K562 (cell line): ENCODE data around the gene ENPP7.

Experiments
- JUNB ChIP-seq: fragments of 450-650 bp; formaldehyde crosslinking; conservative IDR thresholded peaks from 2 replicates; pipeline ENCODE4 v1.4.0; 2020; ENCODE audit warnings: mild to moderate bottlenecking
- YY1 ChIP-seq, 3 experiments: IDR thresholded peaks; 2 replicates each; pipeline ENCODE4 v1.6.1; 2011; ENCODE audit warnings: low read length in 2 of 3, mild to moderate bottlenecking in 2 of 3, moderate library complexity in 2 of 3, borderline replicate concordance in 1 of 3, control low read depth in 1 of 3, low read depth in 1 of 3; ENCODE audit not compliant: insufficient read depth in 3 of 3, insufficient replicate concordance in 2 of 3, control insufficient read depth in 1 of 3, insufficient read length in 1 of 3; ENCODE audit errors: extremely low read depth in 1 of 3

DNA sequence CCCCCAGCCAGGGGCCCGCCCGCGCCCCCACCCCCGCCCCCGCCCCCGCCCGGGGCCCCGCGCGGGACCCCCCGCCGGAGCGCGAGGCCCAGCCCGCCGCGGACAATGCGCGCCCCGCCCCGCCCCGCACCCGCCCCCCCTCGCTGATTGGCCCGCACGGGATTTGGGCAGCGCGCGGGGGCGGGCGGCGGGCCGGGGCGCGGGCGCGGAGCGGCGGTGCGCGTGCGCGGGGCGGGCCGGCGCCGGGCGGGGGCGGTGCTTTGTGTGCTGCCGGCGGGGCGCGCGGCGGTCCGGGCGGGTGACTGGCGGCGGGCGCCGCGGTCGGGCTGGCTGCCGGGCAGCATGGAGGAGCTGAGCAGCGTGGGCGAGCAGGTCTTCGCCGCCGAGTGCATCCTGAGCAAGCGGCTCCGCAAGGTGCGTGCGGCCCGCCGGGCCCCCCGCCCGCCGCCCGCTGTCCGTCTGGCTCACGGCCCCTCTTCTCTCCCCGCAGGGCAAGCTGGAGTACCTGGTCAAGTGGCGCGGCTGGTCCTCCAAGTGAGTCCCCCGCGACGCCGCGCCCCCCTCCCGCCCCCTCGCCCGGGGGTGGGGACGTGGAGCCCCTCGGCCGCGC, 47.3 kb downstream of the ENPP7 start, which contains the start of gene CBX2:
- peak in 2 of 3 experiments; percentile 38 to 47 for TF ChIP-seq YY1 (IDR thresholded peaks at IDR 0.05; ENCODE audit: borderline replicate concordance in 1 of 3, control insufficient read depth in 1 of 3, extremely low read depth in 1 of 3, insufficient read depth in 3 of 3, insufficient read length in 1 of 3, insufficient replicate concordance in 2 of 3, low read depth in 1 of 3, low read length in 2 of 3)
- TF ChIP-seq JUNB (CRISPR knock-in tag) = no peak
